ENCODE data around the gene ATP8A2. TPM values are rescaled to one million over a fixed set of nuclear protein-coding genes. Genes with fewer than 3 reads are reported as not detected.

ATP8A2 gene
- total RNA-seq, 1 donor from 2014 or later = 1.3 TPM

DNA sequence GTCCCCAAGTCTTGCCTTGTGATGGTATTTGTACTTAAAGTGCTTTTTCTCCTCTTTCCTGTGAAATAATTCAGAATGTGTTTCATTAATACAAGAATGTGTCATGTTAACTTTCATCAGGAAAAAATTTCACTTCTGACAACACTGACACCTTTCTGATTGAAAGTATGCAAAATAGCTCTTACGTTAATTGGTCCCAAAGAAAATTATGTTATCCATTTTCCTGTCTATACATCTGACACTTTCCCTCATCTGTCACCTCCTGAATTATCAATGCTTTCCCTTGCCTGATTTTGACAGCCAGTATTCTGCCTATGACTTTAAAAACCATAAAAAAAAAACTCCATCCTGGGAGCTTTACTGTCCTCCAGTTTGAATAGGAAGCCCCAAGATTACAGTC, 336.5 kb downstream of the ATP8A2 start:
- H3K36me3 Mint-ChIP-seq (ENCODE audit: low read depth, unreplicated experiment) = no peaks in the 10 kb centered on the region
- H3K9me3 Mint-ChIP-seq (ENCODE audit: unreplicated experiment) = no peaks in the 10 kb centered on the region
- H3K9ac ChIP-seq (ENCODE audit: low read length) = no peak overlapping the region
- H3K27ac Mint-ChIP-seq (ENCODE audit: unreplicated experiment) = peak overlapping the region; percentile 21
- no peaks in the 10 kb centered on the region for H3K27me3 ChIP-seq (ENCODE audit: insufficient read depth, low read length)
- no peaks in the 10 kb centered on the region for H3K36me3 ChIP-seq (ENCODE audit: insufficient read depth, low read length)
- H3K4me1 ChIP-seq (ENCODE audit: insufficient read depth, low read length) = no peaks in the 10 kb centered on the region
- DNase-seq (ENCODE audit: low read depth) (no peak), FAIRE-seq (no peak)
- H3K4me3 ChIP-seq (ENCODE audit: insufficient read depth, low read depth, low read length) = no peak overlapping the region
- no peaks in the 10 kb centered on the region for H3K79me2 ChIP-seq (ENCODE audit: insufficient read depth, low read length)
- no peak overlapping the region for H3K4me3 Mint-ChIP-seq (ENCODE audit: unreplicated experiment)
- H3K4me2 ChIP-seq (ENCODE audit: low read length) = no peak overlapping the region
- H4K20me1 ChIP-seq (ENCODE audit: insufficient read depth, low read length) = no peaks in the 10 kb centered on the region
- TF ChIP-seq, protein P1, sequence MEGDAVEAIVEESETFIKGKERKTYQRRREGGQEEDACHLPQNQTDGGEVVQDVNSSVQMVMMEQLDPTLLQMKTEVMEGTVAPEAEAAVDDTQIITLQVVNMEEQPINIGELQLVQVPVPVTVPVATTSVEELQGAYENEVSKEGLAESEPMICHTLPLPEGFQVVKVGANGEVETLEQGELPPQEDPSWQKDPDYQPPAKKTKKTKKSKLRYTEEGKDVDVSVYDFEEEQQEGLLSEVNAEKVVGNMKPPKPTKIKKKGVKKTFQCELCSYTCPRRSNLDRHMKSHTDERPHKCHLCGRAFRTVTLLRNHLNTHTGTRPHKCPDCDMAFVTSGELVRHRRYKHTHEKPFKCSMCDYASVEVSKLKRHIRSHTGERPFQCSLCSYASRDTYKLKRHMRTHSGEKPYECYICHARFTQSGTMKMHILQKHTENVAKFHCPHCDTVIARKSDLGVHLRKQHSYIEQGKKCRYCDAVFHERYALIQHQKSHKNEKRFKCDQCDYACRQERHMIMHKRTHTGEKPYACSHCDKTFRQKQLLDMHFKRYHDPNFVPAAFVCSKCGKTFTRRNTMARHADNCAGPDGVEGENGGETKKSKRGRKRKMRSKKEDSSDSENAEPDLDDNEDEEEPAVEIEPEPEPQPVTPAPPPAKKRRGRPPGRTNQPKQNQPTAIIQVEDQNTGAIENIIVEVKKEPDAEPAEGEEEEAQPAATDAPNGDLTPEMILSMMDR (IDR thresholded peaks at IDR 0.05; ENCODE audit: insufficient read depth, low read depth, low read length) = no peak
- TF ChIP-seq EZH2 (IDR thresholded peaks at IDR 0.05; ENCODE audit: insufficient read depth, low read length) = no peak
- no peaks in the 10 kb centered on the region for H3K27me3 Mint-ChIP-seq (ENCODE audit: low read depth, unreplicated experiment)
- no peak overlapping the region for H2AFZ ChIP-seq (ENCODE audit: low read depth, low read length)
- peaks cover 13% of the 10 kb centered on the region for H3K4me1 Mint-ChIP-seq (ENCODE audit: low read depth, unreplicated experiment)
- H3K27ac ChIP-seq (ENCODE audit: low read depth, low read length) = no peak overlapping the region
- no peaks in the 10 kb centered on the region for H3K9me3 ChIP-seq (ENCODE audit: insufficient read depth, low read depth, low read length)

DNA sequence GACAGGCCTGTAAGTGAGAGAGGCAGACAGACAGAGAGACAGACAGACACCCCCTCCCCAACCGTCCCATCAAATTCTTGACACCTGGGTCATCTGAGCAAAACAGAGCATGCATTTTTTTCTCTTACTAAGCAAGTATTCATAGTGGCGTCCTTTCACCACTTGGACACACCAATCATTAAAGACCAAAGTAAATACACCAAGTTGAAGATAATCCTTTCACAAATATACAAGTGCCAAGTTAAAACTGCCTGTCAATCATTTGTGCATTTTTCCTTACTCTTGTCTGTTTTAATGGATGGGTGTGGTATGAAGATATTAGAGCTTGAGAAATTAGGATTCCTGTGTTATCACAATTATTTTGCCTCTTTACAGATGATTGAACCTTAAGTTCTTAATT, 337.3 kb downstream of the ATP8A2 start:
- peak overlapping the region; percentile 29 for H3K27ac Mint-ChIP-seq (ENCODE audit: unreplicated experiment)
- Histone ChIP-seq H2AFZ (ENCODE audit: low read depth, low read length) (no peak overlapping the region), H3K27me3 (ENCODE audit: insufficient read depth, low read length) (no peaks in the 10 kb centered on the region), H3K27ac (ENCODE audit: low read depth, low read length) (no peak overlapping the region), H3K4me1 (ENCODE audit: insufficient read depth, low read length) (no peaks in the 10 kb centered on the region), H3K4me2 (ENCODE audit: low read length) (no peak overlapping the region), H3K9ac (ENCODE audit: low read length) (no peak overlapping the region), H3K9me3 (ENCODE audit: insufficient read depth, low read depth, low read length) (no peaks in the 10 kb centered on the region), H3K4me3 (ENCODE audit: insufficient read depth, low read depth, low read length) (no peak overlapping the region), H3K79me2 (ENCODE audit: insufficient read depth, low read length) (no peaks in the 10 kb centered on the region), H3K36me3 (ENCODE audit: insufficient read depth, low read length) (no peaks in the 10 kb centered on the region), H4K20me1 (ENCODE audit: insufficient read depth, low read length) (no peaks in the 10 kb centered on the region)
- no peaks in the 10 kb centered on the region for H3K27me3 Mint-ChIP-seq (ENCODE audit: low read depth, unreplicated experiment)
- TF ChIP-seq, protein P1 (IDR thresholded peaks at IDR 0.05; ENCODE audit: insufficient read depth, low read depth, low read length) = no peak
- TF ChIP-seq EZH2 (IDR thresholded peaks at IDR 0.05; ENCODE audit: insufficient read depth, low read length) = no peak
- no peaks in the 10 kb centered on the region for H3K36me3 Mint-ChIP-seq (ENCODE audit: low read depth, unreplicated experiment)
- no peak for FAIRE-seq
- H3K9me3 Mint-ChIP-seq (ENCODE audit: unreplicated experiment) = no peaks in the 10 kb centered on the region
- H3K4me3 Mint-ChIP-seq (ENCODE audit: unreplicated experiment) = no peak overlapping the region
- DNase-seq (ENCODE audit: low read depth) = no peak
- peaks cover 13% of the 10 kb centered on the region for H3K4me1 Mint-ChIP-seq (ENCODE audit: low read depth, unreplicated experiment)

DNA sequence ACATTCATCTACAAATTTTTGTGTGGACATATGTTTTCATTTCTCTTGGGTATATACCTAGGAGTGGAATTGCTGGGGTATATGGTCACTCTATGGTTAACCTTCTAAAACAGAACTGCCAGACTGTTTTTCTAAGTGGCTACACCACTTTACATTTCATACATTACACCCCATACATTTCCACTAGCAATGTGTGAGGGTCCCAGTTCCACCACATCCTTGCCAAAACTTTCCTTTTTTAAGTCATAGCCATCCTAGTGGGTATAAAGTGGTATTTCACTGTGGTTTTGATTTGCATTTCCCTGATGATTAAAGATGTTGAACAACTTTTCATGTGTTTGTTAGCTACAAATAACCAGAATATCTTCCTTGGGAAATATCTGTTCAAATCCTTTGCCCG, 344.0 kb downstream of the ATP8A2 start:
- H3K36me3 Mint-ChIP-seq (ENCODE audit: low read depth, unreplicated experiment) = peaks cover 2% of the 10 kb centered on the region
- no peak overlapping the region for H3K4me2 ChIP-seq (ENCODE audit: low read length)
- H3K36me3 ChIP-seq (ENCODE audit: insufficient read depth, low read length) = no peaks in the 10 kb centered on the region

More for the DNA sequence above, 344.0 kb downstream of the ATP8A2 start:
- H3K9me3 Mint-ChIP-seq (ENCODE audit: unreplicated experiment) = no peaks in the 10 kb centered on the region
- Histone ChIP-seq H3K4me3 (ENCODE audit: insufficient read depth, low read depth, low read length) (no peak overlapping the region), H3K27ac (ENCODE audit: low read depth, low read length) (no peak overlapping the region), H3K79me2 (ENCODE audit: insufficient read depth, low read length) (no peaks in the 10 kb centered on the region), H3K9ac (ENCODE audit: low read length) (no peak overlapping the region), H3K4me1 (ENCODE audit: insufficient read depth, low read length) (no peaks in the 10 kb centered on the region), H3K27me3 (ENCODE audit: insufficient read depth, low read length) (no peaks in the 10 kb centered on the region), H3K9me3 (ENCODE audit: insufficient read depth, low read depth, low read length) (no peaks in the 10 kb centered on the region), H2AFZ (ENCODE audit: low read depth, low read length) (no peak overlapping the region), H4K20me1 (ENCODE audit: insufficient read depth, low read length) (no peaks in the 10 kb centered on the region)
- DNase-seq (ENCODE audit: low read depth) (no peak), FAIRE-seq (no peak)
- H3K27ac Mint-ChIP-seq (ENCODE audit: unreplicated experiment) = no peak overlapping the region
- H3K4me3 Mint-ChIP-seq (ENCODE audit: unreplicated experiment) = no peak overlapping the region
- no peak for TF ChIP-seq EZH2 (IDR thresholded peaks at IDR 0.05; ENCODE audit: insufficient read depth, low read length)
- TF ChIP-seq, protein P1 (IDR thresholded peaks at IDR 0.05; ENCODE audit: insufficient read depth, low read depth, low read length) = no peak
- H3K4me1 Mint-ChIP-seq (ENCODE audit: low read depth, unreplicated experiment) = no peaks in the 10 kb centered on the region
- H3K27me3 Mint-ChIP-seq (ENCODE audit: low read depth, unreplicated experiment) = peaks cover 5% of the 10 kb centered on the region

All from astrocyte (in vitro differentiated cells and primary cell).